Duodenal mucosa (tissue), 2 donors: ENCODE measurements around the gene CYB5D1.

ENCODE experiments used
- H3K27ac ChIP-seq: one replicate; pipeline ENCODE4 v1.7.0; 2013; ENCODE audit warnings: low read depth, low read length
- H3K27me3 ChIP-seq, 2 donors: one replicate each; pipeline ENCODE4 v1.7.0; 2013; ENCODE audit warnings: low read length in 2 of 2, control low read depth in 1 of 2; ENCODE audit not compliant: insufficient read depth in 2 of 2, control insufficient read depth in 1 of 2
- H3K36me3 ChIP-seq, 2 donors: one replicate each; pipeline ENCODE4 v1.7.0; 2013; ENCODE audit warnings: low read length in 2 of 2, control low read depth in 1 of 2; ENCODE audit not compliant: insufficient read depth in 2 of 2, control insufficient read depth in 1 of 2
- H3K4me1 ChIP-seq, 2 donors: one replicate each; pipeline ENCODE4 v1.7.0; 2013; ENCODE audit warnings: low read length in 2 of 2, control low read depth in 1 of 2; ENCODE audit not compliant: insufficient read depth in 2 of 2, control insufficient read depth in 1 of 2
- H3K4me3 ChIP-seq, 2 donors: one replicate each; pipeline ENCODE4 v1.7.0; 2013; ENCODE audit warnings: low read length in 2 of 2, low read depth in 1 of 2
- H3K9ac ChIP-seq, 2 donors: one replicate each; pipeline ENCODE4 v1.7.0; 2013; ENCODE audit warnings: low read length in 2 of 2, low read depth in 1 of 2
- H3K9me3 ChIP-seq, 2 donors: one replicate each; pipeline ENCODE4 v1.7.0; 2013; ENCODE audit warnings: low read length in 2 of 2, control low read depth in 1 of 2; ENCODE audit not compliant: control insufficient read depth in 1 of 2

Gene CYB5D1

GRCh38 chr17:7839876-7840261 lies 17.9 kb upstream of the CYB5D1 start:
- no peak overlapping the region for H3K27ac ChIP-seq
- peaks cover 0 to 6% of the 10 kb centered on the region in 2 donors for H3K36me3 ChIP-seq
- peak overlapping the region in 1 of 2 donors; percentile 73 for H3K9ac ChIP-seq
- peaks cover 46 to 53% of the 10 kb centered on the region in 2 donors for H3K4me1 ChIP-seq
- no peaks in the 10 kb centered on the region for H3K27me3 ChIP-seq
- H3K9me3 ChIP-seq, result no peaks in the 10 kb centered on the region
- peak overlapping the region; percentile 61 to 75 for H3K4me3 ChIP-seq

GRCh38 chr17:7840441-7840840 lies 17.4 kb upstream of the CYB5D1 start:
- Histone ChIP-seq H3K4me3 (peak overlapping the region; percentile 3 to 86), H3K4me1 (peaks cover 51 to 58% of the 10 kb centered on the region in 2 donors), H3K27ac (no peak overlapping the region), H3K9ac (peak overlapping the region in 1 of 2 donors; percentile 73), H3K9me3 (no peaks in the 10 kb centered on the region), H3K36me3 (peaks cover under 1 to 8% of the 10 kb centered on the region in 2 donors), H3K27me3 (no peaks in the 10 kb centered on the region)

- Histone ChIP-seq H3K27me3 (no peaks in the 10 kb centered on the region), H3K4me3 (peak overlapping the region; percentile 69 to 86), H3K27ac (peak overlapping the region; percentile 98), H3K9me3 (no peaks in the 10 kb centered on the region), H3K9ac (peak overlapping the region; percentile 86 to 99), H3K4me1 (peaks cover 55 to 61% of the 10 kb centered on the region in 2 donors), H3K36me3 (peaks cover 4 to 12% of the 10 kb centered on the region in 2 donors)
These were observed 16.9 kb upstream of the CYB5D1 start for GRCh38 chr17:7840875-7841274.

- Histone ChIP-seq H3K4me3 (peak overlapping the region; percentile 69 to 86), H3K36me3 (peaks cover 6 to 14% of the 10 kb centered on the region in 2 donors), H3K4me1 (peaks cover 55 to 61% of the 10 kb centered on the region in 2 donors), H3K9ac (peak overlapping the region; percentile 93 to 99), H3K27me3 (no peaks in the 10 kb centered on the region), H3K9me3 (no peaks in the 10 kb centered on the region), H3K27ac (peak overlapping the region; percentile 98)
These were observed 16.3 kb upstream of the CYB5D1 start for GRCh38 chr17:7841396-7841914.

GRCh38 chr17:7841915-7842379 lies 15.9 kb upstream of the CYB5D1 start:
- Histone ChIP-seq H3K4me3 (peak overlapping the region; percentile 69 to 86), H3K27ac (peak overlapping the region; percentile 98), H3K27me3 (no peaks in the 10 kb centered on the region), H3K9ac (peak overlapping the region; percentile 93 to 99), H3K4me1 (peaks cover 51 to 56% of the 10 kb centered on the region in 2 donors), H3K36me3 (peaks cover 11 to 15% of the 10 kb centered on the region in 2 donors), H3K9me3 (no peaks in the 10 kb centered on the region)

- Histone ChIP-seq H3K27me3 (no peaks in the 10 kb centered on the region), H3K27ac (peak overlapping the region; percentile 98), H3K4me1 (peaks cover 44 to 49% of the 10 kb centered on the region in 2 donors), H3K9me3 (no peaks in the 10 kb centered on the region), H3K36me3 (peaks cover 16 to 20% of the 10 kb centered on the region in 2 donors), H3K4me3 (peak overlapping the region; percentile 69 to 86), H3K9ac (peak overlapping the region; percentile 93 to 99)
These were observed 15.2 kb upstream of the CYB5D1 start for GRCh38 chr17:7842380-7843256.

- Histone ChIP-seq H3K27ac (peak overlapping the region; percentile 98), H3K9ac (peak overlapping the region; percentile 93 to 99), H3K36me3 (peaks cover 20 to 21% of the 10 kb centered on the region in 2 donors), H3K4me1 (peaks cover 41 to 47% of the 10 kb centered on the region in 2 donors), H3K27me3 (no peaks in the 10 kb centered on the region), H3K9me3 (no peaks in the 10 kb centered on the region), H3K4me3 (peak overlapping the region; percentile 69 to 86)
These were observed 14.6 kb upstream of the CYB5D1 start for GRCh38 chr17:7843257-7843535.

GRCh38 chr17:7843536-7844291 lies 14.1 kb upstream of the CYB5D1 start:
- Histone ChIP-seq H3K36me3 (peaks cover 20 to 23% of the 10 kb centered on the region in 2 donors), H3K27ac (peak overlapping the region; percentile 98), H3K9me3 (no peaks in the 10 kb centered on the region), H3K27me3 (no peaks in the 10 kb centered on the region), H3K4me3 (peak overlapping the region; percentile 69 to 86), H3K9ac (peak overlapping the region; percentile 96 to 99), H3K4me1 (peaks cover 37 to 42% of the 10 kb centered on the region in 2 donors)

- H3K36me3 ChIP-seq, result peaks cover 26 to 30% of the 10 kb centered on the region in 2 donors
- peaks cover 29 to 34% of the 10 kb centered on the region in 2 donors for H3K4me1 ChIP-seq
- H3K27me3 ChIP-seq, result no peaks in the 10 kb centered on the region
- H3K9me3 ChIP-seq, result no peaks in the 10 kb centered on the region
- peak overlapping the region; percentile 98 for H3K27ac ChIP-seq
- peak overlapping the region; percentile 96 to 99 for H3K9ac ChIP-seq
- H3K4me3 ChIP-seq, result peak overlapping the region; percentile 69 to 86
These were observed 13.3 kb upstream of the CYB5D1 start for GRCh38 chr17:7844292-7845154.
